HAP-1 (cell line): Measurements from ENCODE around the gene PC.

Experiments used
- DNase-seq, 2 experiments: peaks; one replicate each; pipeline ENCODE4 v3.0.0-alpha.2; 2016 to 2020; ENCODE audit warnings: low spot score in 2 of 2
- H3K27me3 ChIP-seq: fragments of 250-450 bp; sonication (Bioruptor Pico); 2 replicates; pipeline ENCODE4 v1.5.1; 2020; ENCODE audit warnings: low read depth, mild to moderate bottlenecking, moderate library complexity
- H3K36me3 ChIP-seq: fragments of 250-450 bp; sonication (Bioruptor Pico); replicated peaks from 2 replicates; pipeline ENCODE4 v1.5.1; 2020; ENCODE audit warnings: mild to moderate bottlenecking
- H3K4me1 ChIP-seq: fragments of 250-450 bp; sonication (Bioruptor Pico); 2 replicates; pipeline ENCODE4 v1.5.1; 2020; ENCODE audit warnings: mild to moderate bottlenecking
- H3K4me3 ChIP-seq: fragments of 250-450 bp; sonication (Bioruptor Pico); 2 replicates; pipeline ENCODE4 v1.5.1; 2020; ENCODE audit warnings: mild to moderate bottlenecking, moderate library complexity
- H3K9me3 ChIP-seq: fragments of 250-450 bp; sonication (Bioruptor Pico); 2 replicates; pipeline ENCODE4 v1.5.1; 2020; ENCODE audit warnings: mild to moderate bottlenecking, moderate library complexity
- in situ Hi-C: fragments of 300-500 bp; cut with MboI; formaldehyde crosslinking; loops from 3 replicates; pipeline ENCODE4 v1.14.3; 2020; ENCODE audit warnings: low sequenced_read_pairs, inconsistent platforms, mixed read lengths

PC gene

DNA sequence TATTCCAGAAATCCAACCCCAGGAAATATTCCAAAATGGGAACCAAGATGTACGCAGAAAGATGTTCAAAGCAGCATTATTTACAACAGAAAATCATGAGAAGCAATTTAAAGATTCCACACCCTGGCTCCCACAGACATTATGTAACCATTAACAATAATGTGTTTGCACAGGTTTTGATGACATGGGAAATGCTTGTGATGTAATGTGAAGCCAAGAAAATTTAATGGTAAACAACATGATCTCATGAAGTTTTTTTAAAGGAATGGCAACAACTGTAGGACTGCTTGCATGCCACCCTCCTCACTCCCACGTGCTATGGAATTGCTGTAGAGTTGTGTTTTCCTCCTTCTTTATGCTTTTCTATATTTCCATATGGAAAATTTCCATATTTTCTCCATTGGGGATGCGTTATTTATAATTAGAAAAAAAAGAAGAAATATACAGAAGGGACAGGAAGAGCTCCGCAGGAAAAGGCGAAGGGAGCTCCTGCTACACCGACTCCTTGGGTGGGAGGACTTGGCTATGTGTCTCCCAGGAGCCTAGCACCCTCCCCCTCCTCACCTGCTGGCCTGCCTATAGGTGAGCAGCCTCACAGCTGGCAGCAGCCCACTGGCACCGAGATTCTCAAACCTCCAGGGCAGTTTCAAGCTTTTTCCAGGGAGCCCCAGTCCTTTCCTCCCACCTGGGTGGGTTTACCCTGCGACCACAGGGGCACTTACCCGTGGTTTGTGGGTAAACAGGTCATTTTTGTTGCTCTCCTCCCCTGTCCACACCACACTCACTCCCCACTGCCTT, 80.4 kb downstream of the PC start:
- Histone ChIP-seq H3K36me3 (no peaks in the 10 kb centered on the region), H3K9me3 (no peaks in the 10 kb centered on the region), H3K27me3 (no peaks in the 10 kb centered on the region), H3K4me3 (no peak overlapping the region), H3K4me1 (no peaks in the 10 kb centered on the region)
- no peak for DNase-seq
- in situ Hi-C loops = no loop called here

DNA sequence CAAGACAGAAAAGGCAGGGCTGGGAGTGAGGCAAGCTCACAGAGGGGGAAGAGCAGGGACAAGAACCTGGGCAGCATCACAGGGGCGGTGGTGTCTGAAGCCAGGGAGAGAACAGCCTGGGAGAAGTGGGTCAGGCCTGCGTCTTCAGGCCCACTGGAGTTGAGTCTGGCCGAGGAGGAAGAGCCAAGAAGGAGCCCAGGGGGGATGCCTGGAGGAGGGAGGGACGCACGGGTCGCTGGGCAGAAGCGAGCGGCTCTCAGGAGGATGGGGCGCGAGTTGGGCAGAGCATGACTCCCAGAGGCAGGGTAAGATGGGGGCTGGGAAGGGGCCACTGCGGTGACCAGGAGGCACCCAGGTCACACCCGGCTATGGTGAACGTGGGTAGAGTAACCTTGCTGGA, 82.8 kb downstream of the PC start:
- Histone ChIP-seq H3K36me3 (no peaks in the 10 kb centered on the region), H3K27me3 (no peaks in the 10 kb centered on the region), H3K9me3 (no peaks in the 10 kb centered on the region), H3K4me1 (no peaks in the 10 kb centered on the region), H3K4me3 (no peak overlapping the region)
- no peak for DNase-seq
- in situ Hi-C loops = no loop called here

DNA sequence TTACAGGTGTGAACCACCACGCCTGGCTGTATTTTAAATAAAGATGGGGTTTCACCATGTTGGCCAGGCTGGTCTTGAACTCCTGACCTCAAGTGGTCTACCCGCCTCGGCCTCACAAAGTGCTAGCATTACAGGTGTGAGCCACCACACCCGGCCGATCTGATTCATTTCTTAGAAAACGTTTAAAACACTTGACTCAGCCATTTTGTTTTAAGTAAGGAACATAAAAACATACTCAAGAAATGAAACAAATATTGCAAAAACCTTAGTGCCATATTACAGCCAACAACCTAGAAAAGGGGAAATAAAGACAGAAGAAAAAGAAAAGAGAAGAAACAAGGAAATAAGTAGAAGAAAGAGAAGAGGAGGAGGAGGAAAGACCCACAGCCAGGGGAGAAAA, 84.0 kb downstream of the PC start:
- no peak for DNase-seq
- no peak overlapping the region for H3K4me3 ChIP-seq
- in situ Hi-C loops = no loop called here
- H3K27me3 ChIP-seq = no peaks in the 10 kb centered on the region
- no peaks in the 10 kb centered on the region for H3K9me3 ChIP-seq
- no peaks in the 10 kb centered on the region for H3K4me1 ChIP-seq
- H3K36me3 ChIP-seq = no peaks in the 10 kb centered on the region

DNA sequence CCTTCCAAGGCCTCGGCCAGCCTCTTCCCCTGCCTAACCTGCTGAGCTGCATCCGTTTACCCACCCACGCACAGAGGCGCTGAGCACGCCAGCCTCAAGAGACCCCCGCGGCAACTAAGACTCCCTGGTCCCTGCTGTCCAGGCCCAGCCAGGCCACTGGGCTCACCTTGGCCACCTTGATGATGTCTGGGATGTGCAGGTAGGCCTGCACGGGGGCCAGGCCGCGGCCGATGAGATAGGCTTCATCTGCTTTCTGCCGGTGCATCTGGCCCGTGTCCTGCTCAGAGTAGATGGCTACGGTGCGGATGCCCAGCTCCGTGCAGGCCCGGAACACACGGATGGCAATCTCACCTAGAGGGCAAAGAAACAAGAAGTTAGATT, 86.7 kb downstream of the PC start:
- Histone ChIP-seq H3K4me3 (no peak overlapping the region), H3K36me3 (no peaks in the 10 kb centered on the region), H3K4me1 (no peaks in the 10 kb centered on the region; the same call in 1 of the 2 replicates), H3K27me3 (no peaks in the 10 kb centered on the region), H3K9me3 (no peaks in the 10 kb centered on the region)
- no peak for DNase-seq
- in situ Hi-C loops = no loop called here

DNA sequence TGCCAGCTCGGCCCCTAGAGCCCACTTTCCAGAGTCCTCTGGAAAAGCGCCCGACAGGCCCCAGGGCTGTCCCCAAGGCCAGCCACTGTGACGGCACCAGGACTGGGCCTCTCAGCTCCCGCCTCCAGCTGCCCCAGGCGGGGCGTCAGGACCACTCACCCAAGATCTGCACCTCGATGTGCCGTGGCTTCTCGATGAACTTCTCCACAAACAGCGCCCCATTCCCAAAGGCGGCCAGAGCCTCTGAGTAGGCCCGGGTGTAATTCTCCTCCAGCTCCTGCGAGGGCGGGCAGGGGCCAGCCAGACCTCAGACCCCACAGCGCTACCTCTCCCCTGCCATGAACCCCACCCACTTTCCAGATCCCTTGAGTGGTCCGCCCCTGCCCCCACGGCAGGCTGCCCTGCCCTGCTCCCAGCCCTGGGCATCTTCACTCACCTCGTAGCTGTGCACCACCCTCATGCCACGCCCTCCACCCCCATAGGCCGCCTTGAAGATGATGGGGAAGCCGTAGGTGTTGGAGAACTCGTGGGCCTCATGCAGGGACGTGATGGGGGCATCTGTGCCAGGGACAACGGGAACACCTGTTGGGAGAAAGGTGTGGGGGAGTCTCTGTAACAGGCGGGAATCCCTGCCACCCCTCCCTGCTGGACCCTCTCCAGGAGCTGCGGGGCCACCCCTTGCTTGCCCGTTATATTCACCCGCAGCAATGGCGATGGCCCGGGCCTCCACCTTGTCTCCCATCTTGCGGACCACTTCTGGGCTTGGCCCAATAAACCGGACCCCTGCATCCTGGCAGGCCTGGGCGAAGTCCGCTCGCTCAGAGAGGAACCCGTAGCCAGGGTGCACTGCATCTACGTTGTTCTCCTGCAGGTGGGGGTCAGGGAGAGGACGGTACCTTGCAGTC, 87.3 kb downstream of the PC start:
- in situ Hi-C loops = no loop called here
- H3K36me3 ChIP-seq = no peaks in the 10 kb centered on the region
- no peaks in the 10 kb centered on the region for H3K27me3 ChIP-seq
- no peaks in the 10 kb centered on the region; the same call in 1 of the 2 replicates for H3K4me1 ChIP-seq
- no peak overlapping the region for H3K4me3 ChIP-seq
- DNase-seq = no peak
- no peaks in the 10 kb centered on the region for H3K9me3 ChIP-seq

DNA sequence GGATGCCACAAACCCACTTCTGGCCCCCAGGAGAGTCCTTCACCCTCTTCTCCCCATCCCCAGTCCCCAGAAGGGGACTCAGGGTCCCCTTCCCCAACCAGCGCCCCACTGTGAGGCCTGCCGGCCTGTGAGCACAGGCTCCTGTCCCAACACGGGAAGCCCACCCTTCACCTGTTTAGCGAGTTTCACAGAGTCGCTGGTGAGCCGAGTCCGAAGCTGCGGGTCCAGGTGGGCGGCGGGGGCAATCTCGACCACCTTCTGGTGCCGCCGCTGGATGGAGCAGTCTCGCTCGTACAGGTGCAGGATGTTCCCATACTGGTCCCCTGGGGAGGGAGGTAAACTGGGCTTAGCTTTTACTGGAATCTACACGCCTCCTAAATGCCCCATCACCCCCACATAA, 88.1 kb downstream of the PC start:
- Histone ChIP-seq H3K4me1 (no peaks in the 10 kb centered on the region; the same call in 1 of the 2 replicates), H3K9me3 (no peaks in the 10 kb centered on the region), H3K4me3 (no peak overlapping the region), H3K27me3 (no peaks in the 10 kb centered on the region), H3K36me3 (no peaks in the 10 kb centered on the region)
- in situ Hi-C loops = no loop called here
- no peak for DNase-seq

DNA sequence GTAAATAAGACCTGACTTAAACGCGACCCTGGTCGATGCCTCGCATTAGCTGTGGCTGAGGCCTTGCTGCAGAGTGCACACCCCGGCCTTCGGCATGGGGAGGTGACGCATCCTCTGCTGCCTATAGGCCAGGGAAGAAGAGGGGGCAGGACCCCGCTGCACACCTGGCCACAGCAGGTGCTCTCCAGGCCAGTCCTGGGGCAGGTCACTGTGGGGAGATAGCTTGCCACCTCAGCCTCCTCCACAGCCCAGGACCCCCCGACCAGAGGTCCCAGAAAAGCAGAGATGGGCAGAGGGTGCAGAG, 88.7 kb downstream of the PC start:
- in situ Hi-C loops = no loop called here
- Histone ChIP-seq H3K27me3 (no peaks in the 10 kb centered on the region), H3K9me3 (no peaks in the 10 kb centered on the region), H3K36me3 (no peaks in the 10 kb centered on the region), H3K4me3 (no peak overlapping the region), H3K4me1 (no peaks in the 10 kb centered on the region; the same call in 1 of the 2 replicates)
- DNase-seq = no peak

DNA sequence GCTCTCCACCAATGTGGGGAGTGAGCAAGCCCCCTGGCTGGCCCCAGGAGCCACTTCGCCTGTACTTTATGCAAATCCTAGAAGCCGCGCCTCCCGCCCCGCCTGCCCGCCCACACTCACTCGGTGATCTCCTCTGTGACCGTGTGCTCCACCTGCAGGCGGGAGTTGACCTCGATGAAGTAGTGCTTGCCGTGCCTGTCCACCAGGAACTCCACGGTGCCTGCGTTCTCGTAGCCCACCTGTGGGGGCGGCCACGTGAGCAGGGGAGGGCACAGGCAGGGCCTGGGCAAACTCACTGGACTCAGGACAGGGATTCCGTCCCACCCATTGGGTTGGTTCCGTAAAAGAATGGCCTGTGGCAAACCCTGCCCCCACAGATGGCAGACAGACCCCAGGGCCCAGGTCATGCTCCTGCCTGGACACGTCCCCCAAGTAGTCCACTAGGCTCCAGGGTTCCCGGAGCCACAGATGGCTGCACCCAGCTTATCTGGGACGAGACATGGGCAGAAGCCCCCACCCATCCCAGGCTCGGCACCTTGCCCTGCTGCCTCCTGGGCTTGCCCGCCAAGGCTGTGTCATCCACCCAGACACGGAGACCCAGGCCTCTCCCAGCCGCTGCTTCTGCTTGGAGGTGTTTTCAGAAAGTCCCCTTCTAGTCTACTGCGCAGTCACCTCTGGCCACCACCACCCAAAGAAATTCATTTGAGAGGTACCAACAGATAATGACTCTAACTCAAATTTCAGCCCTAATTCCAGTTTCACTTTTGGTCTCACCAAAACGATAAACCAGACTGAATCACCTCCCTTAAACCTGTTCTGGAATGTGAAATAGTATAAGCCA, 89.2 kb downstream of the PC start:
- peak; percentile 74 to 92 for DNase-seq
- Histone ChIP-seq H3K4me3 (no peak overlapping the region), H3K4me1 (no peaks in the 10 kb centered on the region; the same call in 1 of the 2 replicates), H3K27me3 (no peaks in the 10 kb centered on the region), H3K36me3 (no peaks in the 10 kb centered on the region), H3K9me3 (no peaks in the 10 kb centered on the region)
- in situ Hi-C loops = no loop called here

DNA sequence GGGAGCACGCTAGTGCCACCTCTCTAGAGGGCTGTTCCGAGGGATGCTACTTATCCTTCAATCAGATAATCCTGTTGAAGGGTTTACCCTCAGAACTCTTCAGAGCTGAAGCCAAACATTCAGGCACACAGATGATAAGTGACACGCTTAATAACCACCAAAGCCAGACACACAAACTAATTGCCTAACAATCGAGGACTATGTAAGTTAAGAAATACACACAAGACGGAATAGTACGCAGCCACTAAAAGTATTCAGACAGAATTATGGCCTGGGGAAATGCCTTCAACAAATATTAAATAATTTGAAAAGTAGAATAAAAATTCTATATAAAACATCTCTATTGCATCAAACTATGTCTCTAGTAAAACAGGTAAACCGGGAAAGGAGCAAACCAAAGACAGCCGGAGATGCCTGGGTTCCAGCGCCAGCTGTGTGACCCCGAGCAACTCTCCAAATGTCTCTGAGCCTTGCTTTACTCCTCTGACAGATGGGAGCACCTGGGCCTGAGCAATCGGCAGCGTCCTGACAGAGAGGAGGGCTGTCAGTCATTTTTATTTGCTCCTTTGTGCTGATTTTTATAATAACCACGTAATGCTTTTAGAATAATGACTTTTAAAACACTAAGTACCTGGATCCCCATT, 90.0 kb downstream of the PC start:
- in situ Hi-C loops = no loop called here
- H3K36me3 ChIP-seq = no peaks in the 10 kb centered on the region
- no peaks in the 10 kb centered on the region; the same call in 1 of the 2 replicates for H3K4me1 ChIP-seq
- no peak overlapping the region for H3K4me3 ChIP-seq
- no peaks in the 10 kb centered on the region for H3K27me3 ChIP-seq
- H3K9me3 ChIP-seq = no peaks in the 10 kb centered on the region
- no peak for DNase-seq

DNA sequence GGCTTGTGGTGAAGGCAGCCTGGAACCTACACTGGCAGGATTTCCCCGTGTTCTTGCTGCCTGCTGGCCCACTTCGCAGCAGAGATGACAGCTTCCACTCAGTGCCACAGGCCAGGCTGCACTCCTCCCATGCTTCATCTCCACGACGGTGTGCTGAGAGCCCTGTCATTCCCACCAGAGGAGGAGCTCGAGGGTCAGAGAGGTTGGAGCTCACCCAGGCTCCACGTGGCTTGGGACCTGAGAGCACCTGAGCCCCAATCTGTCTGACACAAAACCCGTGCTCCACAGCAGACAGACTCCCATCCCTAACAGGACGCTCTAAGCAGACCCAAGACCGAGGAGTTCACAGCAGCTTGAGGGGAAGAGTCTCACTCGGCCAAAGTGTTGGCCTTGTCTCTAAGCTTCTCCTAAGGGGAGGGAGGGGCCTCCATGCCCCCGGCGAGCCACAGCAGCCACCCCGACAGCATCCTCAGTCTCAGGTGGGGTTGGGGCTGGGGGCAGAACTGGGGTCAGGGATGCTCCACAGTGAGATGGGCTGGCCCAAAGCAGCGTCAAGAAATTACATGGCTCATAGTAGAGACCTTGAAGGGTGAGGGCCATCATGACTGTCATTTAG, 90.7 kb downstream of the PC start:
- Histone ChIP-seq H3K27me3 (no peaks in the 10 kb centered on the region), H3K9me3 (no peaks in the 10 kb centered on the region), H3K36me3 (no peaks in the 10 kb centered on the region), H3K4me3 (no peak overlapping the region), H3K4me1 (no peaks in the 10 kb centered on the region; the same call in 1 of the 2 replicates)
- in situ Hi-C loops = no loop called here
- no peak for DNase-seq

DNA sequence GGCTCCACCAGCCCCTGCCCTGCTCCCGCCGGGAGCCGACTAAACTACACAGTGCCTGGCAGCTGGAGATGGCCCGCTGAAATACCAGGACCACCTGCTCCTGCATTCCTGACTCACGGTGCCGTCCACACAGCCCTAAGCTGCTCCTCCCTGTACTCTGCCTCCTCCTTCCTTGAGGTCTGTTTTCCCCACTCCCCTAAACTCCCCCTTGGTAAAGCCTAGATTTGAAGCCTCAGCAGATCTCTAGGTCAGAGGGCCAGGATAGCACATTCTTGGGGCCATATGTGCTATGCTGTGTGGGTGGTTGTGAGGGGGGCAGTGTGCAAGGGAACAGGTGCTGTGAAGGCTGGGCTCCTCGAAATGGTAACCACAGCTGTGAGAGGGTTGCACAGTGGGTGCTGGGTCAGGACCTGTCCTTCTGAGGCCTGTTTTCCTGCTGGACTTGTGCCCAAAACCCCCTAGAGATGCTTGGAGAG, 91.6 kb downstream of the PC start:
- DNase-seq = no peak
- in situ Hi-C loops = no loop called here

DNA sequence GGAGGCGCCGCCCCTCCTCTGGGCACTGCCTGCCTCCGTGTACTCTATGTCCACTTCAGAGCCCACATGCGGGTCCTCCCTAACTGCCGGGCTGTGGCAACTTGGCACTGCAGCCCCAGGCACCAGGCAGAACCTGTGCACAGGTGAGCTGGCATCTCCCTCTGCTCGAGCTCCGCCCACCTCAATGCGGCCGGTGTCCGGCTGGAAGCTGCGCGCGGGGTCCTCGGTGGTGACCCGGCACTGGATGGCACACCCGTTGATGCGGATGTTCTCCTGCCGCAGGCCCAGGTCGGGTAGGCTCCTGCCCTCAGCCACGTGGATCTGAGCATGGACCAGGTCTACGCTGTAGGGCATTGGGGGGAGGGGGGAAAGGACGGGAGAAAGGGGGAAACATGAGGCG, 92.2 kb downstream of the PC start:
- H3K36me3 ChIP-seq = peaks cover under 1% of the 10 kb centered on the region; the same call in 1 of the 2 replicates
- no peaks in the 10 kb centered on the region; the same call in 1 of the 2 replicates for H3K4me1 ChIP-seq
- no peaks in the 10 kb centered on the region for H3K9me3 ChIP-seq
- no peak for DNase-seq
- H3K27me3 ChIP-seq = no peaks in the 10 kb centered on the region
- no peak overlapping the region for H3K4me3 ChIP-seq
- in situ Hi-C loops = no loop called here

More for the DNA sequence above, 91.6 kb downstream of the PC start:
- no peak overlapping the region for H3K4me3 ChIP-seq
- no peaks in the 10 kb centered on the region for H3K9me3 ChIP-seq
- no peaks in the 10 kb centered on the region for H3K27me3 ChIP-seq
- no peaks in the 10 kb centered on the region for H3K36me3 ChIP-seq
- H3K4me1 ChIP-seq = no peaks in the 10 kb centered on the region; the same call in 1 of the 2 replicates
